ENCODE measurements around the gene HIPK3. TPM values are rescaled to one million over a fixed set of nuclear protein-coding genes. Genes with fewer than 3 reads are reported as not detected.
A peak's percentile ranks its signal among the peaks of the same experiment; 100 is the strongest.

Gene HIPK3
- total and polyA plus RNA-seq, 11 donors = 26.3 to 298 (median 250) TPM

DNA sequence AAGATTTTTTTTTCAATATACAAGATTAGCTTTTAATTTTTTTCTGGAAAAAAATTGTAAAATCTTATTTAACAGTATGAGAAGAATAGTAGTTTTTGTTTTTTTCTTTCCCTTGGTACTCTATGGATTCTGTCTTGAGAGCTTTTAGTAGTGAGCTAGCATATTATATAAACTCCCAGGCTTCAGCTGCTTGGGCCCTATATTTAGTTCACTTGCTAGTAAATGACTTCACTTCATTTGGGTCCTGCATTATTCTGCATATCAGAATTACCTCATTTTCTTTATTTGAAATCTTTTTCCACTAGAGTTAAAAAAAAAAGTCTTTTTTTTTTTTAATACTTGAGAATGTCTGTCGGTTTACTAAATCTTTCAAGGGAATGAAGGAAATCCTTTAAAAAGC is 33.1 kb downstream of the HIPK3 start:
- ATAC-seq (peak; percentile 56 to 76 (median 65)), DNase-seq (no peak)
- H3K4me3 ChIP-seq = peak overlapping the region in 2 of 12 donors; percentile 6 to 14
- no peak for TF ChIP-seq POLR2A (IDR thresholded peaks at IDR 0.05)
- TF ChIP-seq, protein P1, sequence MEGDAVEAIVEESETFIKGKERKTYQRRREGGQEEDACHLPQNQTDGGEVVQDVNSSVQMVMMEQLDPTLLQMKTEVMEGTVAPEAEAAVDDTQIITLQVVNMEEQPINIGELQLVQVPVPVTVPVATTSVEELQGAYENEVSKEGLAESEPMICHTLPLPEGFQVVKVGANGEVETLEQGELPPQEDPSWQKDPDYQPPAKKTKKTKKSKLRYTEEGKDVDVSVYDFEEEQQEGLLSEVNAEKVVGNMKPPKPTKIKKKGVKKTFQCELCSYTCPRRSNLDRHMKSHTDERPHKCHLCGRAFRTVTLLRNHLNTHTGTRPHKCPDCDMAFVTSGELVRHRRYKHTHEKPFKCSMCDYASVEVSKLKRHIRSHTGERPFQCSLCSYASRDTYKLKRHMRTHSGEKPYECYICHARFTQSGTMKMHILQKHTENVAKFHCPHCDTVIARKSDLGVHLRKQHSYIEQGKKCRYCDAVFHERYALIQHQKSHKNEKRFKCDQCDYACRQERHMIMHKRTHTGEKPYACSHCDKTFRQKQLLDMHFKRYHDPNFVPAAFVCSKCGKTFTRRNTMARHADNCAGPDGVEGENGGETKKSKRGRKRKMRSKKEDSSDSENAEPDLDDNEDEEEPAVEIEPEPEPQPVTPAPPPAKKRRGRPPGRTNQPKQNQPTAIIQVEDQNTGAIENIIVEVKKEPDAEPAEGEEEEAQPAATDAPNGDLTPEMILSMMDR (IDR thresholded peaks at IDR 0.05) = no peak
- no peaks in the 10 kb centered on the region for H3K9me3 ChIP-seq
- H3K27ac ChIP-seq = peak overlapping the region; percentile 51 to 91 (median 82)
- 6 to 14% (median 12%) methylated on average over 1 of the region's 1 CpG for WGBS, 4 donors
- intact Hi-C loops (cut with DNase I) = loop anchor here in 5 of 10 donors (2.0 to 5.0 kb wide), 2 partner anchors 32 to 33 kb away; partner anchors contain the start of gene HIPK3 (in 3 of the 5)
- peaks cover 0 to 34% (median 19%) of the 10 kb centered on the region in 9 donors for H3K36me3 ChIP-seq
- H3K4me1 ChIP-seq = peaks cover 0 to 76% (median 46%) of the 10 kb centered on the region in 12 donors
- H3K27me3 ChIP-seq = no peaks in the 10 kb centered on the region

- Histone ChIP-seq H3K9me3 (no peaks in the 10 kb centered on the region), H3K36me3 (peaks cover 0 to 39% (median 19%) of the 10 kb centered on the region in 9 donors), H3K27ac (peak overlapping the region; percentile 70 to 91 (median 82)), H3K4me1 (peaks cover 7 to 80% (median 52%) of the 10 kb centered on the region in 12 donors), H3K27me3 (no peaks in the 10 kb centered on the region), H3K4me3 (peak overlapping the region in 10 of 12 donors; percentile 6 to 25 (median 17))
- WGBS, 4 donors = 11 to 18% (median 15%) methylated on average over 6 of the region's 6 CpGs
- no peak for TF ChIP-seq POLR2A (IDR thresholded peaks at IDR 0.05)
- TF ChIP-seq, protein P1 (IDR thresholded peaks at IDR 0.05) = no peak
- intact Hi-C loops (cut with DNase I) = loop anchor here in 5 of 10 donors (2.0 to 5.0 kb wide), 2 partner anchors 32 to 34 kb away; partner anchors contain the start of gene HIPK3 (in 3 of the 5)
- DNase-seq (peak in 2 of 5 donors; percentile 33 to 55), ATAC-seq (peak; percentile 90 to 96 (median 94))
Observed at GRCh38 chr11:33291004-33291777, 34.0 kb downstream of the HIPK3 start.

- WGBS, 4 donors = 47 to 67% (median 67%) methylated on average over 2 of the region's 2 CpGs
- peak overlapping the region in 3 of 12 donors; percentile 6 to 23 (median 17) for H3K4me3 ChIP-seq
- ATAC-seq = peak in 1 of 4 donors; percentile 29
- intact Hi-C loops (cut with DNase I) = loop anchor here in 3 of 10 donors (5.0 kb wide), 1 partner anchor 35 kb away; the partner anchor contains the start of gene HIPK3 (in 3 of the 3)
- H3K27me3 ChIP-seq = no peaks in the 10 kb centered on the region
- peaks cover 10 to 81% (median 55%) of the 10 kb centered on the region in 12 donors for H3K4me1 ChIP-seq
- peak overlapping the region; percentile 70 to 91 (median 82) for H3K27ac ChIP-seq
- H3K36me3 ChIP-seq = peaks cover 0 to 27% (median 9%) of the 10 kb centered on the region in 9 donors
- no peak for DNase-seq
- no peaks in the 10 kb centered on the region for H3K9me3 ChIP-seq
- TF ChIP-seq, protein P1 (IDR thresholded peaks at IDR 0.05) = no peak
- TF ChIP-seq POLR2A (IDR thresholded peaks at IDR 0.05) = no peak
Observed at GRCh38 chr11:33292311-33292710, 35.1 kb downstream of the HIPK3 start.

- Histone ChIP-seq H3K4me3 (no peak overlapping the region), H3K27ac (peak overlapping the region in 3 of 12 donors; percentile 17 to 36 (median 18)), H3K9me3 (peaks cover 0 to 9% (median 0%) of the 10 kb centered on the region in 12 donors), H3K36me3 (peaks cover 0 to 20% (median 3%) of the 10 kb centered on the region in 9 donors), H3K4me1 (peaks cover 10 to 71% (median 48%) of the 10 kb centered on the region in 12 donors), H3K27me3 (no peaks in the 10 kb centered on the region)
- DNase-seq (no peak), ATAC-seq (no peak)
- intact Hi-C loops (cut with DNase I) = loop anchor here in 3 of 10 donors (5.0 kb wide), 1 partner anchor 37 kb away; the partner anchor contains the start of gene HIPK3 (in 3 of the 3)
- 77 to 82% (median 80%) methylated on average over 4 of the region's 4 CpGs for WGBS, 4 donors
- TF ChIP-seq, protein P1 (IDR thresholded peaks at IDR 0.05) = no peak
- no peak for TF ChIP-seq POLR2A (IDR thresholded peaks at IDR 0.05)
Observed at GRCh38 chr11:33294224-33294623, 37.0 kb downstream of the HIPK3 start.

All from heart left ventricle (tissue), 16 donors.